H7 (cell line): ENCODE results near the gene HPD. TPM values are rescaled to one million over a fixed set of nuclear protein-coding genes. Genes with fewer than 3 reads are reported as not detected.
A peak's percentile ranks its signal among the peaks of the same experiment; 100 is the strongest.
"Not testable (repeated sequence)": the region's sequence is repeated elsewhere in the genome, so short reads cannot be mapped to it uniquely, and the experiment has no call there.

Experiments used
- DNase-seq: peaks from one replicate; pipeline ENCODE4 v3.0.0; 2012
- H3K27me3 ChIP-seq: 2 replicates; pipeline ENCODE4 v1.6.0; 2011; ENCODE audit warnings: mild to moderate bottlenecking, low read length; ENCODE audit not compliant: control insufficient read depth, insufficient read depth
- H3K36me3 ChIP-seq: replicated peaks from 2 replicates; pipeline ENCODE4 v1.5.1; 2011; ENCODE audit warnings: low read length; ENCODE audit not compliant: control insufficient read depth, insufficient read depth
- H3K4me3 ChIP-seq: 2 replicates; pipeline ENCODE4 v1.5.1; 2011; ENCODE audit warnings: low read depth, mild to moderate bottlenecking, control low read depth, low read length, moderate library complexity; ENCODE audit not compliant: insufficient read depth
- total RNA-seq: library from RNA; depleted of rRNA; stranded (reverse); fragments of >200 nt; shearing (Covaris generic); gene quantifications from 2 replicates; pipeline ENCODE4 v1.2.3, GENCODE V29; 2014

The HPD gene
- total RNA-seq, 1 experiment from 2014 or later: 0.80 TPM

GRCh38 chr12:121796855-121797751, 61.6 kb downstream of the HPD start:
- Histone ChIP-seq H3K4me3 (peak overlapping the region; percentile 27), H3K36me3 (peaks cover 9% of the 10 kb centered on the region), H3K27me3 (peaks cover 2% of the 10 kb centered on the region; the same call in 1 of the 2 replicates)
- peak; percentile 96 for DNase-seq

GRCh38 chr12:121795034-121795968, 63.4 kb downstream of the HPD start:
- Histone ChIP-seq H3K4me3 (no peak overlapping the region), H3K27me3 (peaks cover 2% of the 10 kb centered on the region; the same call in 1 of the 2 replicates), H3K36me3 (peaks cover 9% of the 10 kb centered on the region)
- peak; percentile 95 for DNase-seq

GRCh38 chr12:121794534-121795033, 64.1 kb downstream of the HPD start:
- peak overlapping the region; percentile 17; the same call in 1 of the 2 replicates for H3K4me3 ChIP-seq

GRCh38 chr12:121793838-121794533, 64.7 kb downstream of the HPD start:
- Histone ChIP-seq H3K27me3 (peaks cover 2% of the 10 kb centered on the region; the same call in 1 of the 2 replicates), H3K4me3 (peak overlapping the region; percentile 79), H3K36me3 (peaks cover 9% of the 10 kb centered on the region)
- DNase-seq: peak; percentile 98

More at GRCh38 chr12:121794534-121795033, 64.1 kb downstream of the HPD start:
- DNase-seq: peak; percentile 79
- Histone ChIP-seq H3K36me3 (peaks cover 9% of the 10 kb centered on the region), H3K27me3 (peaks cover 2% of the 10 kb centered on the region; the same call in 1 of the 2 replicates)

GRCh38 chr12:121793440-121793837, 65.2 kb downstream of the HPD start, which contains the start of gene RHOF:
Gene RHOF (minus strand): TSS chr12:121793688. CDS start chr12:121793633, 55 bp downstream.
- Histone ChIP-seq H3K4me3 (peak within 1 kb of the TSS; percentile 79), H3K27me3 (peaks cover 2% of the 10 kb centered on the region; the same call in 1 of the 2 replicates), H3K36me3 (peaks cover 9% of the 10 kb centered on the region)
- DNase-seq: peak; percentile 96

- peak; percentile 82 for DNase-seq
- Histone ChIP-seq H3K36me3 (peaks cover 7% of the 10 kb centered on the region), H3K27me3 (peaks cover 2% of the 10 kb centered on the region; the same call in 1 of the 2 replicates), H3K4me3 (peak overlapping the region; percentile 79)
Measured at GRCh38 chr12:121792607-121793439, 65.8 kb downstream of the HPD start.

GRCh38 chr12:121791671-121792551, 66.7 kb downstream of the HPD start:
- DNase-seq: no peak
- Histone ChIP-seq H3K27me3 (peaks cover 2% of the 10 kb centered on the region; the same call in 1 of the 2 replicates), H3K36me3 (peaks cover 7% of the 10 kb centered on the region), H3K4me3 (no peak overlapping the region)

GRCh38 chr12:121790785-121791184, 67.9 kb downstream of the HPD start:
- DNase-seq, H3K27me3 ChIP-seq: not testable (repeated sequence)

GRCh38 chr12:121789800-121790728, 68.6 kb downstream of the HPD start:
- Histone ChIP-seq H3K27me3 (peaks cover 2% of the 10 kb centered on the region; the same call in 1 of the 2 replicates), H3K4me3 (no peak overlapping the region), H3K36me3 (peaks cover under 1% of the 10 kb centered on the region; the same call in 1 of the 2 replicates)
- no peak for DNase-seq

More at GRCh38 chr12:121790785-121791184, 67.9 kb downstream of the HPD start:
- H3K36me3 ChIP-seq, H3K4me3 ChIP-seq: not testable (repeated sequence)
